ENCODE measurements around the gene ADCY2. TPM values are rescaled to one million over a fixed set of nuclear protein-coding genes. Genes with fewer than 3 reads are reported as not detected.
A peak's percentile ranks its signal among the peaks of the same experiment; 100 is the strongest.

ADCY2 gene
- total and polyA plus RNA-seq, 9 of the 15 experiments (the other 6 are each of a cell fraction or from before 2014, with no cell fraction given) = 0.01 to 0.15 (median 0.03) TPM; not detected in 5

DNA sequence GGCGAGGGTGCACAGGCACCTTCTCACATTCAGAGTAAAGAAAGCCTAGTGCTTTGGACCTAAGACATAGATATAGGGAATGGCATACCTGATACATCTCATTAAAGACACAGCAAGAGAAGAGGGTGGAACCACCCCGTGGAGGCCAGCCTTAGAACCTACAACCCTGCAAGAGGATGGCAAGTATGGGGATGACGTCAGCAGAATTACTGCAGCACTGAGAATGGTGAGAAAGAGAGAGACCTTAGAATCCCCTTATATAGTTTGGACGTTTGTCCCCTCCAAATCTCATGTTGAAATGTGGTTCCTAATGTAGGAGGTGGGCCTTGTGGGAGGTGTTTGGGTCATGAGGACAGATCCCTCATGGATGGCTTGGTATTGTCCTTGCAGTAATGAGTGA lies 28.2 kb upstream of the ADCY2 start:
- ATAC-seq = no peak
- POLR2A ChIA-PET = no interaction called here
- Histone ChIP-seq H2AFZ (ENCODE audit: low read depth, low read length) (no peak overlapping the region), H3K27me3 (ENCODE audit: control insufficient read depth in 2 of 2, insufficient read depth in 2 of 2, low read length in 2 of 2) (no peaks in the 10 kb centered on the region), H3K4me1 (replicated peaks in 1 of 2; ENCODE audit: control insufficient read depth in 2 of 2, insufficient read depth in 2 of 2, low read length in 2 of 2) (no peaks in the 10 kb centered on the region), H3K36me3 (ENCODE audit: control insufficient read depth, insufficient read depth, low read length) (no peaks in the 10 kb centered on the region), H3K4me2 (ENCODE audit: insufficient read depth, low read length) (no peak overlapping the region), H3K27ac (ENCODE audit: extremely low read depth, low read depth, low read length) (no peak overlapping the region), H3K4me3 (no peak overlapping the region), H4K20me1 (replicated peaks; ENCODE audit: control insufficient read depth, insufficient read depth, low read length) (no peaks in the 10 kb centered on the region), H3K9me3 (replicated peaks; ENCODE audit: control insufficient read depth, insufficient read depth, low read depth, low read length) (no peaks in the 10 kb centered on the region), H3K79me2 (ENCODE audit: control insufficient read depth, insufficient read depth, low read length) (no peaks in the 10 kb centered on the region), H3K9ac (ENCODE audit: insufficient read depth in 1 of 2, low read depth in 2 of 2, low read length in 2 of 2) (no peak overlapping the region), H3K9me1 (ENCODE audit: control insufficient read depth, insufficient read depth, low read length) (no peaks in the 10 kb centered on the region)
- CTCF ChIA-PET (ENCODE audit: low intra/inter-chr PET ratio) = no interaction called here
- FAIRE-seq = no peak
- in situ Hi-C loops (cut with MboI) = no loop called here
- 0 out of 2 replicates have a peak, but pooled peaks have one; percentile 12 for TF ChIP-seq ZNF316 (IDR thresholded peaks at IDR 0.05)
- TF ChIP-seq MAFG (tag; conservative IDR thresholded peaks at IDR 0.05) = 0 out of 2 replicates have a peak, but pooled peaks have one; percentile 38
- TF ChIP-seq CREBBP (IDR thresholded peaks at IDR 0.05; ENCODE audit: low read depth, low read length) = no peak
- TF ChIP-seq, protein P1, sequence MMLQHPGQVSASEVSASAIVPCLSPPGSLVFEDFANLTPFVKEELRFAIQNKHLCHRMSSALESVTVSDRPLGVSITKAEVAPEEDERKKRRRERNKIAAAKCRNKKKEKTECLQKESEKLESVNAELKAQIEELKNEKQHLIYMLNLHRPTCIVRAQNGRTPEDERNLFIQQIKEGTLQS (IDR thresholded peaks at IDR 0.05) = peak; percentile 32; the same call in 1 of the 2 replicates
- TF ChIP-seq, protein P1 (CRISPR knock-in tag; conservative IDR thresholded peaks at IDR 0.05) = no peak
- no peak for TF ChIP-seq FUS (optimal IDR thresholded peaks at IDR 0.05; ENCODE audit: low read depth, low read length)
- peak; percentile 15; the same call in 1 of the 2 replicates for TF ChIP-seq ATF7 (IDR thresholded peaks at IDR 0.05)
- no TSS peak for BruUV-seq (replicated peaks)
- WGBS (ENCODE audit: insufficient coverage, low coverage, missing lambda C conversion rate) = 0% methylated on average over 4 of the region's 4 CpGs
- intact Hi-C loops (cut with micrococcal nuclease) = no loop called here
- DNase-seq (ENCODE audit: extremely low read depth in 1 of 4, low spot score in 3 of 4) = no peak

Measured in K562 (cell line).